Gastrocnemius medialis (tissue), 4 donors: ENCODE data around the gene LTK.

ENCODE experiments used
- POLR2A ChIP-seq, 2 donors: fragments of 450-650 bp; IDR thresholded peaks; one replicate each; pipeline ENCODE4 v1.6.1; 2017; ENCODE audit warnings: antibody characterized with exemption in 2 of 2, mild to moderate bottlenecking in 2 of 2, moderate library complexity in 2 of 2
- TF ChIP-seq, protein P1 (sequence below), 5 experiments: fragments of 450-650 bp in 3 of 5; fragments of 200-600 bp in 2 of 5; sonication (generic) in 2 of 5; IDR thresholded peaks in 4 of 5; conservative IDR thresholded peaks in 1 of 5; 1 replicate in 4 of 5; 2 replicates in 1 of 5; pipeline ENCODE4 v1.5.1; 2016 to 2019; ENCODE audit warnings: antibody characterized with exemption in 5 of 5, mild to moderate bottlenecking in 3 of 5, moderate library complexity in 3 of 5

DNA sequence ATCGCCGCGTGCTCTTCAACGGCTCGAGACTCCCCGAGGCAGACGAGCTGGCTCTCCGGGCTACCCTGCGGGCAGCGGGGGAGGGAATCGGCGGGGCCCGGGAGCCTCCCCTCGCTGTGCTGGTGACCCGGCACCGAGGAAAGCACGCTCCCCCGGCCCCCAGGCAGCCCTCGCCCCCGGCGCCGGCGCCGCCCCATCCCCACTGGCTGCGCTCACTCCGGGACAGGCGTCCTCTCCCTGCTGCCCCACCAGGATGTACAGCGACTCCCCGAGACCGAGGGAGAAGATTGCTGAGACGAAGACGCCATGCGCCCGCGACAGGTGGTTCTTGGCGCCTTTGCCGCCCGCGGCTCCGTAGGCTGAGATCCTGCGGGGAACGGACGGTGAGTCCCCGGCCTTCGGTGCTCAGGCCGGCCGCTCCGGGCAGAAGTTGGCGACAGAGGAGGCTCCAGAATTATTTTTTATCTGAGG, 1.7 kb downstream of the LTK start:
- TF ChIP-seq, protein P1, sequence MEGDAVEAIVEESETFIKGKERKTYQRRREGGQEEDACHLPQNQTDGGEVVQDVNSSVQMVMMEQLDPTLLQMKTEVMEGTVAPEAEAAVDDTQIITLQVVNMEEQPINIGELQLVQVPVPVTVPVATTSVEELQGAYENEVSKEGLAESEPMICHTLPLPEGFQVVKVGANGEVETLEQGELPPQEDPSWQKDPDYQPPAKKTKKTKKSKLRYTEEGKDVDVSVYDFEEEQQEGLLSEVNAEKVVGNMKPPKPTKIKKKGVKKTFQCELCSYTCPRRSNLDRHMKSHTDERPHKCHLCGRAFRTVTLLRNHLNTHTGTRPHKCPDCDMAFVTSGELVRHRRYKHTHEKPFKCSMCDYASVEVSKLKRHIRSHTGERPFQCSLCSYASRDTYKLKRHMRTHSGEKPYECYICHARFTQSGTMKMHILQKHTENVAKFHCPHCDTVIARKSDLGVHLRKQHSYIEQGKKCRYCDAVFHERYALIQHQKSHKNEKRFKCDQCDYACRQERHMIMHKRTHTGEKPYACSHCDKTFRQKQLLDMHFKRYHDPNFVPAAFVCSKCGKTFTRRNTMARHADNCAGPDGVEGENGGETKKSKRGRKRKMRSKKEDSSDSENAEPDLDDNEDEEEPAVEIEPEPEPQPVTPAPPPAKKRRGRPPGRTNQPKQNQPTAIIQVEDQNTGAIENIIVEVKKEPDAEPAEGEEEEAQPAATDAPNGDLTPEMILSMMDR (IDR thresholded peaks at IDR 0.05 in 4 of 5, conservative IDR thresholded peaks at IDR 0.05 in 1 of 5) = no peak
- TF ChIP-seq POLR2A (IDR thresholded peaks at IDR 0.05) = no peak
